Gastrocnemius medialis (tissue), 4 donors: ENCODE measurements around the gene MEGF8. TPM values are rescaled to one million over a fixed set of nuclear protein-coding genes. Genes with fewer than 3 reads are reported as not detected.

Experiments
- ATAC-seq, 2 donors: fragments of 150-250 bp; one replicate each; pipeline ENCODE4 v1.9.1; 2016
- DNase-seq, 2 donors: peaks; one replicate each; pipeline ENCODE4 v3.0.0-alpha.2; 2019
- H3K27ac ChIP-seq, 4 donors: fragments of 200-600 bp; sonication (generic); 1 replicate in 1 of 4; 2 replicates in 3 of 4; pipeline ENCODE4 v1.5.1; 2016 to 2018; ENCODE audit warnings: mild to moderate bottlenecking in 2 of 4, moderate library complexity in 1 of 4
- H3K27me3 ChIP-seq, 3 donors: fragments of 200-600 bp; sonication (generic) in 2 of 3; 1 replicate in 1 of 3; 2 replicates in 2 of 3; pipeline versions ENCODE4 v1.5.1 to v1.6.0; 2016 to 2019; ENCODE audit warnings: mild to moderate bottlenecking in 1 of 3, moderate library complexity in 1 of 3
- H3K36me3 ChIP-seq, 2 donors: fragments of 200-600 bp; sonication (generic) in 1 of 2; one replicate each; pipeline ENCODE4 v1.5.1; 2017 to 2018
- H3K4me1 ChIP-seq, 2 donors: fragments of 200-600 bp; sonication (generic) in 1 of 2; one replicate each; pipeline ENCODE4 v1.5.1; 2016 to 2017; ENCODE audit warnings: mild to moderate bottlenecking in 2 of 2
- H3K4me3 ChIP-seq, 4 donors: fragments of 200-600 bp; sonication (generic) in 3 of 4; 1 replicate in 1 of 4; 2 replicates in 3 of 4; pipeline ENCODE4 v1.5.1; 2016 to 2019; ENCODE audit warnings: mild to moderate bottlenecking in 2 of 4
- H3K9me3 ChIP-seq, 3 donors: fragments of 200-600 bp; sonication (generic) in 2 of 3; 1 replicate in 1 of 3; 2 replicates in 2 of 3; pipeline ENCODE4 v1.5.1; 2016 to 2019
- CTCF ChIP-seq, 5 experiments: fragments of 450-650 bp in 3 of 5; fragments of 200-600 bp in 2 of 5; sonication (generic) in 2 of 5; IDR thresholded peaks in 4 of 5; conservative IDR thresholded peaks in 1 of 5; 1 replicate in 4 of 5; 2 replicates in 1 of 5; pipeline ENCODE4 v1.5.1; 2016 to 2019; ENCODE audit warnings: antibody characterized with exemption in 5 of 5, mild to moderate bottlenecking in 3 of 5, moderate library complexity in 3 of 5
- POLR2A ChIP-seq, 2 donors: fragments of 450-650 bp; IDR thresholded peaks; one replicate each; pipeline ENCODE4 v1.6.1; 2017; ENCODE audit warnings: antibody characterized with exemption in 2 of 2, mild to moderate bottlenecking in 2 of 2, moderate library complexity in 2 of 2
- in situ Hi-C, 4 donors: fragments of 200-750 bp; cut with MboI; loops; one replicate each; pipeline versions ENCODE4 v1.15.0 to v1.8.0; 2017; ENCODE audit warnings: low sequenced_read_pairs in 4 of 4
- intact Hi-C: fragments of 100-400 bp; cut with DNase I; formaldehyde crosslinking; loops from one replicate; pipeline ENCODE4 v1.15.1; 2023; ENCODE audit warnings: low total_unique reads
- total RNA-seq, 4 donors: library from RNA; depleted of rRNA; stranded (reverse); fragments of >200 nt; gene quantifications; one replicate each; pipeline versions ENCODE4 v1.1.0 to v1.2.3, GENCODE V29; 2016

Gene MEGF8
- total RNA-seq, 4 donors from 2014 or later, result 7.3 to 12.3 (median 10.3) TPM

GRCh38 chr19:42421591-42422031 is 96.2 kb downstream of the MEGF8 start:
- H3K36me3 ChIP-seq, result no peaks in the 10 kb centered on the region
- H3K4me3 ChIP-seq, result peak overlapping the region in 3 of 4 donors; percentile 17 to 71 (median 59)
- peaks cover 0 to 20% (median 0%) of the 10 kb centered on the region in 3 donors for H3K27me3 ChIP-seq
- no peak for DNase-seq
- no peak for TF ChIP-seq POLR2A (IDR thresholded peaks at IDR 0.05)
- TF ChIP-seq CTCF (IDR thresholded peaks at IDR 0.05 in 4 of 5, conservative IDR thresholded peaks at IDR 0.05 in 1 of 5), result no peak
- ATAC-seq, result no peak
- H3K4me1 ChIP-seq, result peaks cover 17 to 20% of the 10 kb centered on the region in 2 donors
- in situ Hi-C loops, result no loop called here
- H3K9me3 ChIP-seq, result no peaks in the 10 kb centered on the region
- peak overlapping the region; percentile 33 to 71 (median 68) for H3K27ac ChIP-seq
- intact Hi-C loops, result no loop called here

GRCh38 chr19:42422092-42422900 is 96.9 kb downstream of the MEGF8 start:
- DNase-seq (no peak), ATAC-seq (peak in 1 of 2 donors; percentile 39)
- intact Hi-C loops (no loop called here), in situ Hi-C loops (no loop called here)
- Histone ChIP-seq H3K4me3 (peak overlapping the region; percentile 59 to 71 (median 66)), H3K27ac (peak overlapping the region; percentile 33 to 71 (median 68)), H3K9me3 (no peaks in the 10 kb centered on the region), H3K27me3 (peaks cover 0 to 20% (median 0%) of the 10 kb centered on the region in 3 donors), H3K4me1 (peaks cover 17 to 20% of the 10 kb centered on the region in 2 donors), H3K36me3 (no peaks in the 10 kb centered on the region)
- TF ChIP-seq CTCF (IDR thresholded peaks at IDR 0.05 in 4 of 5, conservative IDR thresholded peaks at IDR 0.05 in 1 of 5), result no peak
- TF ChIP-seq POLR2A (IDR thresholded peaks at IDR 0.05), result no peak

GRCh38 chr19:42422901-42423461 is 97.5 kb downstream of the MEGF8 start:
- peak; percentile 25 to 28 for ATAC-seq
- Histone ChIP-seq H3K27ac (peak overlapping the region; percentile 33 to 71 (median 68)), H3K27me3 (peaks cover 0 to 20% (median 0%) of the 10 kb centered on the region in 3 donors), H3K4me3 (peak overlapping the region; percentile 59 to 71 (median 66)), H3K36me3 (no peaks in the 10 kb centered on the region), H3K9me3 (no peaks in the 10 kb centered on the region), H3K4me1 (peaks cover 17 to 20% of the 10 kb centered on the region in 2 donors)
- DNase-seq, result no peak
- no peak for TF ChIP-seq CTCF (IDR thresholded peaks at IDR 0.05 in 4 of 5, conservative IDR thresholded peaks at IDR 0.05 in 1 of 5)
- no peak for TF ChIP-seq POLR2A (IDR thresholded peaks at IDR 0.05)
- intact Hi-C loops (no loop called here), in situ Hi-C loops (no loop called here)

- ATAC-seq (peak; percentile 95), DNase-seq (peak; percentile 73 to 74)
- in situ Hi-C loops (no loop called here), intact Hi-C loops (no loop called here)
- no peak for TF ChIP-seq CTCF (IDR thresholded peaks at IDR 0.05 in 4 of 5, conservative IDR thresholded peaks at IDR 0.05 in 1 of 5)
- TF ChIP-seq POLR2A (IDR thresholded peaks at IDR 0.05), result peak; percentile 18 to 63
- H3K9me3 ChIP-seq, result no peaks in the 10 kb centered on the region
- H3K27ac ChIP-seq, result peak overlapping the region; percentile 33 to 71 (median 68)
- H3K36me3 ChIP-seq, result no peaks in the 10 kb centered on the region
- peak overlapping the region; percentile 59 to 71 (median 66) for H3K4me3 ChIP-seq
- peaks cover 17 to 20% of the 10 kb centered on the region in 2 donors for H3K4me1 ChIP-seq
- peaks cover 0 to 20% (median 0%) of the 10 kb centered on the region in 3 donors for H3K27me3 ChIP-seq
These were observed 98.3 kb downstream of the MEGF8 start for GRCh38 chr19:42423462-42424344.
